Measurements from ENCODE around the gene CAB39.
"Not testable (repeated sequence)": the region's sequence is repeated elsewhere in the genome, so short reads cannot be mapped to it uniquely, and the experiment has no call there.

The CAB39 gene

DNA sequence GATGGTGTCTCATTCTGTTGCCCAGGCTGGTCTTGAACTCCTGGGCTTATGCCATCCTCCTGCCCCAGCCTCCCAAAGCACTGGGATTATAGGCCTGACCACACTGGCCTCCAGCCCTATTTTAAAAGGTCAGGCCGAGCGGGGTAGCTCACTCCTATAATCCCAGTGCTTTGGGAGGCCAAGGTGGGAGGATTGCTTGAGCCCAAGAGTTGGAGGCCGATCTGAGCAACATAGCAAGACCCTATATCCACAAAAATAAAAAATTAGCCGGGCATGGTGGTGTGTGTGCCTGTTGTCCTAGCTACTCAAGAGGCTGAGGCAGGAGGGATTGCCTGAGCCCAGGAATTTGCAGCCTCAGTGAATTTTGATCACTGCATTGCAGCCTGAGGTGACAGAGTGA lies 3.9 kb downstream of the CAB39 start:
- DNase-seq = no peak

DNA sequence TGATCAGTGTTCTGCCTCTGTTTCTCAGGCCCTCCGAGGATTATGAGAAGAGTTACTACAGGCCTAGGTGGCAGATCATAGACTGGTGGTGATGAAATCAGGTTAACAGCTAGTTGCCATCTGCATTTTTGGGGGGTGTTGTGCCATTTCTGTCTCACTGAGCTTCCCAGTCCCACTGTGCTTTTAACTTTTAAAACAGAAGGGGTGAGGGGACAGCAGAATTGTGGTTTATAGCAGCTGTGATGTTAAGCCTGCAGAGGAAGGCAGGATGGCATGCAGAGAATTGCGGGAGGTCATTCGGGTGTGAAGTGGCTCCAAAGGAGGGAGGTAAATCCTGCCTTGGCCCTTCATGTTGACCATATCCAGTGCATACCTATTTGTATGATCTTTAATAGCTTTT lies 5.0 kb downstream of the CAB39 start:
- DNase-seq = no peak

DNA sequence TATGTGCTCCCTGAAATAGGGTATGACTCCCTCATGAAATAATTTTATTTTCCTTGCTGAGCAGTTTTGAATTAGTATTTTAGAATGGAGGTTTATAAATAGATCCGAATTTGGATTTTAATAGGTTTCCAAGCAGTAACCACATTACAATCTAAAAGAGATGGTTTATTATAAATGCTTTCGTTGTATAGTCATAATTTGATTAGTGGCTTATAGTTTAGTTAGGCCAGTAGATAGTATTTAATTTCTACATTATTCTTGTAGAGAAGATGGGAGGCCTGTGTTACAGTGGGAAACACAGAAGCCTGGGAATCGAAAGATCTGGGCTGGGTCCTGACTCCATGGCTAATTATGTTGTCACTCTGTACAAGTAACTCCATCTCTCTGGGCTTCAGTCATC lies 6.7 kb downstream of the CAB39 start:
- DNase-seq = no peak

DNA sequence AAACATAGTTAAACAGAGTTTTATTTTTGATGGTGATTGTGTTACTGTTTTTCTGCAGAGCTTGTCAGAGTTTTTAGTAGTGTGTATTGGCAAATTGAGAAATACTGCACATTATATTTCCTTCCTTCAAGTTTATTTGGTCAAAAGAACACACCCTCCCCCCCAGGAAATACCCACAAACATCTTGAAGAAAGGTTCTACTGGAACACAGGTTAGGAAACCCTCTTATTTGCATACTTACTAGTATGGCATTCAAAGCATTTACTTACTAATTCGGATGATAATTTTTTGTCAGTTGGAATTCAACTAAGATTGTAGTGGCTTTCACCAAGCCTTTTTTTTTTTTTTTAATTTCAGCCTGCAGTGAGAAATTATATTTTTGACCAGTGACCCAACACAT lies 9.1 kb downstream of the CAB39 start:
- DNase-seq = no peak

DNA sequence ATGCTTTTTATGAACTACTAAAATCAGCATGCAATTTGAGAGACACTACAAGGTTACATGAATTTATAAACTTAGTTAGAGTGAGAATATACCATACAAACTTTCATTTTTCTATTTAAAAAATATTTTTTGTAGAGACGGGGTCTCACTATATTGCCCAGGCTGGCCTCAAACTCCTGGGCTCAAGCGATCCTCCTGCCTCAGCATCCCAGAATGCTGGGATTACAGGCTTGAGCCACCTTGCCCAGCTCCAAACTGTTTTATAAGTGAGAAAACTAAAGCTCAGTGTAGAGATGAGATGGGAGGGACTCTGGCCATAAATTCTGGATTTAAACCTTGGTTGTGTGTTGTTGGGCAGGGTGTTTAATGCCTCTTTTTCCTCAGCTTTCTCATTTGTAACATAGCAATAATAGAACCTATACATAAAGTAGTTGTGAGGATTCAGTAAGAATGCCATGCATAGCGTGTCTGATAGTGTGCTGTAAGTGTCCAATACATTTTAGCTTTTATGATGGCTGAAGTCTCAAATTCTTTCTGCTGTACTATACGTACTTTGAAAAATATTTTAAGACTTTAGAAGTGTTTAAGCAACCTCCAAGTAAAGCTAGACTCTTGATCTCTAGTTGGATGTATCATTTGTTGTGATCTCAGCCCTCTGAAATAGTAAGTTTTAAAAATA lies 9.7 kb downstream of the CAB39 start:
- DNase-seq = no peak

DNA sequence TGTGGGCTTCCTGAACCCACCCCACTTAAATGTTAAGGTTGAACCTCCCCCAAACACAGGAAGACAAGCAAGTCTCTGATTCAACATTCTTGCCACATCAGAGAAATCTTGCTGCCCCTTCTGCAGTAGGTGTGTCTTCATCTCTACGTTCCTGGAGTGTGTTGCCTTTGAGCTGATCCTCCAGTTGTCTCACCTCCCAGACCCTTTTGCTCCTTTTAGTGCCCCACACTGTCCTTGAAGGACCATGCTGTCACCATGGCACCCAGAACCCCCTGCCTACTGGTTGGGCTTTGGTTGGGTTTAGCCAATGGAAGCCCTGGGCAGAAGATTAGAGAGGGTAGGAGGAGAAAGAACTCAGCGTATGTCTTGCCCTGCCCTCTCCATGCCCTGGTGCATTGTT lies 10.7 kb downstream of the CAB39 start:
- DNase-seq = no peak

DNA sequence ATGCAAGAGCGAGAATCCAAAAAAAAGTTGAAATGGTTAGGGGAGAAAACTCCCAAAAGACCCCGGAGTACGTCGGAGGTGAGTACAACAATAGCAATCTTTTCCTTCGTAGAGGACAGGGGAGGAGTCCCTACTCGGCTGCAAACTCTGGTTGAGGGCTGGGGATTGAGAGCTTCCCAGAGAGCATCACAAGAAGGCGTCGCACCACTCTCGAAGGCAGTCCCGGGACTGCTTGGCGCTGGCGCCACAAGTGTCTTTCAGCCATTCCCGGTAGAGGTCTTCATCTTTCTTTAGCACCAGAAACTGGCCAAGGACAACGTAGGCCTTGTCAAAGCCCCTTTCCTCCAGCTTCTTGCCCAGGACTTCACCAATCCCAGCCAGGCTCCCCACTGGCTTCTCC lies 12.3 kb downstream of the CAB39 start:
- not testable (repeated sequence) for DNase-seq

DNA sequence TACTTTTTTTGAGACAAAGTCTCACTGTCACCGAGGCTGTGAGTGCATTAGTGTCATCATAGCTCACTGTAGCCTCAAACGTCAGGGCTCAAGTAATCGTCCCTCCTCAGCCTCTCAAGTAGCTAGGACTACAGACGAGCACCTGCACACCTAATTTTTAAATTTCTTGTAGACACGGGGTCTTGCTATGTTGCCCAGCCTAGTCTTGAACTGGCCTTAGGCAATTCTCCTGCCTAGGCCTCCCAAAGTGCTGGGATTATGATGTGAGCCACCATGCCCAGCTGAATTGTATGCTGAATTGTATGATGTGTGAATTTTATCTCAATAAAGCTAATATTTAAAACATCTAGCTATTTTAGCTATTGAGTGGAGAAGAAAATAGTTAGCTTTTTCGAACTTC lies 18.9 kb downstream of the CAB39 start:
- DNase-seq = no peak

DNA sequence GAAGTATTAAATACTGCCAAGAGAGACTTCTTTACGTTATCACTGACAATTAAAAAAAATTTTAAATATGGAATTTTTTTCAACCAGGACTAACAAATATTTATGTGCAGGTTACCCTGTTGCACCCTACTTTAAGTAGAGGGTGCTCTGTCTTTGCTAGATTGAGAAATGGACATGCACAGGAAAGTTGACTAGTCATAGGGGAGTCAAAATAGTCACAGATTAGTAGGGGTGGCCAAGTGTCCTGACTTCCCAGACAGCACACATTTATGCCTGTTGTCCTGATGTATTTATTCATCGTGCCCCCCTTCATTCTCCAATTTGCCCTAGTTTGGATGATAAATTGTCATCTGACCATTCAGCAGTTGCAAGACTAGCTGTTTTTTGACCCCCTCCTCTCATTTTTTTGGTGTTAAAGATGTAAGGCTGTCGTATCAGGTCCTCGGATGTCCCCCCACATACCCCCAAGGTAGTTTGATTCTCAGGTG lies 20.3 kb downstream of the CAB39 start:
- DNase-seq = no peak

DNA sequence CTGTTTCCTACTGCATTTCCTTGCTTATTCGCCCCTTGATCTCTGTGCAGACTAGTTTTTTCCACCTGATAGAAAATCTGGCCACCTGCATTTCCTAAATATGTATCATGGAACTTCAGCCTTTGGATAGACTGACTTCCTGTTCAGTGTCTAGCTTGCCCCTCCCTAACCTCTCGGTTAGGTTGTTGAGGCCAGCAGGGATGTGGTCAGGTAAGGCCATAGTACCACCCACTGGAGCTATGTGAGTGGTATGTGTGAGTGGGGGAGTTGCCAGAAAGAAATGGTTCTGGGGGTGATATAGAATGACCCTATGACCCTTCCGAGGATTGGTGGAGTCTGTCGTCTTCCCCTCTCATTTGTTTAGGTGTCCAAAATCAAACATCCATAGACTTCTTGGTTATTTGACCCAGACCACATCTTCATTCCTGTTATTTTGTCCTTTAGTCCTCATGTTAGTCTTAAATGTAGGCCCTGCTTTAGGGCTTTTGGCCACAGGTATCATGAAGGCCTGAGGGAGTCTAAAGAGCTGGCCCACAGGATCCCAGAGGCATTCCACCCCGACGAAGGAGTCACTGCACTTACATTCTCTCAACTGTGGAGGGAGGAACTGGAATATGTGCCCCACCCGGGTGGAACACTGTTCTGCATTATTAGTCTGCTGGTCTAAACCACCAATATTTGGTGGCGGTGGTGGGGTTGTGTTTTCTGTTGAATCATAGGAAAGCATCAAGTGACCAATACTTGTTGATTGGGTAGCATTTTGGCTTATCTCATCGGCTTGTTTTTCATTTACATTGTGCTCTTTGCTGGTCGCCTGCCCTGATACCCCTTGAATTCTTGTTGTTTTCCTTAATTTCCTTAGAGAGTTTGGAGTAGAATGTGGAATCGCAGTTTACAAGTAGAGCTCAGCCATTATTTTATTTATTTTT lies 21.9 kb downstream of the CAB39 start:
- DNase-seq = no peak

DNA sequence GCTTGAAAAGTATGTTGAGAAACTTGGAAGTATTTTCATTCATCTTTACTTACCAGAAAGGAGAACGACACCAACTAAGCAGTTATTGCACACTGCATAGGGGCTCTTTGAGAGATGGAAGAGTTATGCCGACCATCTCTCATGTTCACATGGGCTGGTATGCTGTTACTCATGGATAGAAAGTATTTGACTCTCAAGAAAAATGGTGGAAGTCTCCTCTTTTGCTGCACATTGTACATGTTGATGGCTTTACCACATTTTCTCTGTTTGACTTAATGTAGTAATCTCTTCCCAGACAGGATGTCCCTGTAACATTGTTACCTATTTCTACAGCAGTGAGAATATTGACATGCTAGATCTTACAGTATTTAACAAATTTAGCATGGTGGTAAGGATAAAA lies 23.2 kb downstream of the CAB39 start:
- no peak for DNase-seq

DNA sequence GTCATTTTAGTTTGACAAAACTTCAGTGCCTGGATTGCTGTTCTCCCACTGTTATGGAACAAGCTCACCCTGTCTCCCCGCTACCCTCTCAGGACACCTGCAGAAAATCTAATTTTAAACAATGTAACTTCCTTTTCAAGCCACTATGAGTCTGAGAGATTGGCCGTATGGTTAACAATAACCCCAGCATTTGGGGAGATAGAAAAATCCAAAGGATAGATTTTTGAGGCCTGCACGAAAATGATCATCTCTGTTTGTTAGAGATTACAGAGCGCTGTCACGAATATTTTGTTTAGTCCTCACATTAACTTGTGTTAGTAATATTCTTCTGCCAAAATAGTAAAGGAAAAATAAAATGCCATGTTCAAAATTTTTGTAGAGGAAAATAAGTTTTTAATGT lies 24.7 kb downstream of the CAB39 start:
- DNase-seq = no peak

DNA sequence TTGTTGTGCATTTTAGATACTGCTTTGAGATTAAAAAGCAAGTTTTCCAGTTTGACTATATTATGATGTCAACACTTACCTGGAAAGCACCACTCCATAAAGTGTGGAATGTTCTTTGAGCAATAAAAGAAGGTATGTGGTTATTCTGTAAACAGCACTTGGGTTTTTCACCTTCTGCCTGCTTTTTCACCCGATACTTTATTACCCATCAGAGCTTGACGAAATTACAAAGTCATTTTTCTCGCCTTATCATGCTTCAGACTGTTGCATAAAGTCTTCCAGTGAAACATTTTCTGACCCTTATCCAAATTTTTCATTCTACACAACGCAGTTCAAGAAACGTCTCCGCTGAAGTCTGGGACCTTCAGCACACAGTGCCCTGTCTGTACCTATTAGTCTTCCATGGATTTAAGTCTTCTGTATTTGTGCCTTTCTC lies 25.2 kb downstream of the CAB39 start:
- DNase-seq = no peak

DNA sequence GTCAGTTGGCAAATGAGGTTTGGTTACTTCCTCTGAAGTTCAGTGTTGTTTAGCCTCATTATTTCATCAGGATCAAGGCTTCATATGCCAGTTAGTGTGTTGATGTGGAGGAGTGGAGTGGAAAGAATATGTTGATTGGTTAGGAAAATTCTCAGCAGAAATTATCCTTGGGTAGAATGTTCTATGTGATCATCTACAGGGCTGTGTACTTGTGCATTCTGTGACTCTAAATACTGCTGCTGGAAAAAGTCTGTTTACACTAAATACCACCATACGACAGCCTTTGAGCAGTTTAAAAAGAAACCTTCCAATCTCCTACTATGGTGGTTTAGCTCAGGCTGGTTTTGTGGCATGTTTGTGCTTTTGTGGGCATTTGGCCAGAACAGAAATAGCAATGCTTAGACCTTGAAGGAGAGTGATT lies 25.8 kb downstream of the CAB39 start:
- no peak for DNase-seq

DNA sequence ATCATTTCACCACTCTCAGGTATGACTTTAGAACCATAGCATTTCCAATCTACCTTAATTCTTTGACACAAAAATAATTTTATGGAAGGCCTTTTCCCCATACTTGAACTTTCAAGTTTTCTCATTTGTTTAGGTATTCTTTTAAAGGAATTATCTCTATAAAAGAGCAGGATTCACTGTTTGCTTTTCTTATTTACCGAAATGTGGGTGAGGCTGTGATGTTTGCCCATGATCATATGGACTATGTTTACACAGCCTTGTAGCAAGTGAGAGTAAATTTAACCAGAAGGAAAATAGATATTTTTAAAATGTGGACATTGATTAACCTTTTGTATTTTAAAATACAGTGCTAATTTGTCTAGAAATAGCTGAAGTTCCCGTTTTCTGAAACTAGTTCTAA lies 26.3 kb downstream of the CAB39 start:
- no peak for DNase-seq

DNA sequence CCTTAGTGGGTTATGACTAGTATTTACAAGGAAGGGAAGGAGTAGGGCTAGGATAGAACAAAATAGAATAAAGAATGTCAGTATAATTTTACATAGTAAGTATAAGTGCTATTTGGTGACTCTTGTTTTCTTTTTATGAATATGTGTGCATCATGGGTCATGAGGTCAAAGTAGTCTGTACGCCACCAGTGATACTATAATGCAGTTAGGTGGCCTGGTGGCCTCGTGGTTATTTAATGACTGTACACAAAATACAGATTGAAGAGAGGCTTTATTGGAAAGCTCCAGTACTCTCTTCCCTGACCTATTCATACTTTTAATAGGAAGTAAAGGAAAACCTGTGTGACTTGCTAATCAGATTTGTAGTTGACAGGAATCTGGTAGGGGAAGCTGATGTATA lies 27.3 kb downstream of the CAB39 start:
- DNase-seq = no peak

DNA sequence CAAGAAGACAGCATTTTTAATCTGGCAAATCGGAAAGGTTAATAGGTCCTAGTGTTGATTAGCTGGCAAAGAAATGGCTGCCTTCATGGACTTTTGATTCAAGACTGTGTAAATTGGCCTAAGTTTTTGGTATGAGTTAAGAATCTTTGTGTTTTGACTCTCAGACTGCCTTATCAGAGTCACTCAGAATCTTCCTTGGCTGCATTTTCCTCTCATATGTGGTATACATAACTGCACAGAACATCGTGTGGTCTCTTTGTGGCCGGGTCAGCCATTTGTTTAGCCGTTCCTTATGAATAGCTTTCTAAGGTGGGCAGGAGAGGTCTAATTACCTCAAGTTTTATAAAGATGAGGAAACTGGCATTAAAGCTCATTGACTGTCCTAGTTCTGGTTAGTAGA lies 30.1 kb downstream of the CAB39 start:
- no peak for DNase-seq

DNA sequence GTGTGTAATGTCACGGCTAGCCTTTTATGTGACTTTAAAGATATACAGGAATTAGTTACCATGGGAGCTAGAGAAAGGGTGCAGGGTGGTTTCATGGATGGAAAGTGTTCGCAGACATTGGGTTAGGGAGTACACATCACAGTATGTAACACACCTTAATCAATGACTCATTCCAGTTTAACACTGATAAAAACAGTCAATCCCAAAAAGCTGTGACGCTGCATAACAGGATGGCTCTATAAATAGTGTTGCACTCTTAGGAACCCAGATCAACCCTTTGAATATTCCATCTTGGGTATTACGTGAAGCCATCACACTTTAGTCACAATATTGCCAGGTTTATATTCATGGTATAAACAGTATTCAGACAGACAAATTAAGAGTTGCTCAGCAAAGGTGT lies 33.6 kb downstream of the CAB39 start:
- no peak for DNase-seq

DNA sequence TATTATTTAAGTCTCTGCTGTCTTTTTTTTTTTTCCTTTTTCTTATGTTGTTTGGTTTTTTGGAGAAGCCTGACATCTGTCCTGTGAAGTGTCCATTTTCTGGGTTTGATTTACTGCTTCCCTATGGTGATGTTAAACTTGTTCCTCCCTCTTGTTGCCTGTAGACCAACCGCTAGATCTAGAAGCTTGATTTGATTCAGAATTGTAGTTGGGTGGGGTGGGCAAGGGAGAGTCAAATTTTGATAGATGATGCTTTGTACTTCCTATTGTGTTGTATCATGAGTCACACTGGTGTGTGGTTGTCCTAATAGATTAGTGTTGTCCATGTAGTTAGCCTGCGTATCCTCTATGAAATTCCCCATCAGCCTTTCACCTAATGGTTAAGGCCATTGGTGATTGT lies 35.4 kb downstream of the CAB39 start:
- DNase-seq = no peak

DNA sequence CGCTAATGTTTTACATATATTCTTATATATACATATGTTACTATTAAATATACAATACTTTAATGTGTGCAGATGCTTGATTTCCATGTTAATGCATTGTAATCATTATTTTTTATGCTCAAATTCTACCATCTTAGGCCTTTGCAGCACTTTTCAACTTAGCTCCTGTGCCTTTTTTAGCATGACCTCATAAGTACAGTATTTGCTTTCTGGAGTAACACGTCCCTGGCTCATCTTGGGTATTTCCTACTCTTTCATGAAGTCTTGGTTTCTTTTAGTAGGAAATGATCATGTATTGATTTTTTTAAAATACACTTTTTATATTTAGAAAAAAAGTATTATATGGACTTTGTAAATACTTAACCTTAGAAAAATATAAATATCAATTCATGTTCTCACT lies 36.5 kb downstream of the CAB39 start:
- no peak for DNase-seq

DNA sequence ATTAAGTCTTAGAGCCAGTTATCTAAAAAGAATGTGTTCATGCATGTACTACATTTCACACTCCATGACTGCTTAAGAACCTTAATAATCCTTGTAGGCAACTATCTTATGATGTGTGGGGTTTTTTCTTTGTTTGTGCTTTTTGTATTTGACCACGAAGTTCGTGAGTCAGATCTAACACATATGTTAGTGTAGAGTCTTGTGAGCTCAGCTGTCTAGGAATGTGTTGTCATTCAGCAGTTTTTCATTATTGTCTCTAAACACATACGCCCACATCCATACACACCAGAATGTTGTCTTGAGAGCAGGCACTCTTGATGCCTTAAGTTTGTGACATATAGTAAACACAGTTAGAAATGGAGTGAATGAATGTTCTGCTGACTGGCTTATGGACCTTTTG lies 38.4 kb downstream of the CAB39 start:
- DNase-seq = no peak

DNA sequence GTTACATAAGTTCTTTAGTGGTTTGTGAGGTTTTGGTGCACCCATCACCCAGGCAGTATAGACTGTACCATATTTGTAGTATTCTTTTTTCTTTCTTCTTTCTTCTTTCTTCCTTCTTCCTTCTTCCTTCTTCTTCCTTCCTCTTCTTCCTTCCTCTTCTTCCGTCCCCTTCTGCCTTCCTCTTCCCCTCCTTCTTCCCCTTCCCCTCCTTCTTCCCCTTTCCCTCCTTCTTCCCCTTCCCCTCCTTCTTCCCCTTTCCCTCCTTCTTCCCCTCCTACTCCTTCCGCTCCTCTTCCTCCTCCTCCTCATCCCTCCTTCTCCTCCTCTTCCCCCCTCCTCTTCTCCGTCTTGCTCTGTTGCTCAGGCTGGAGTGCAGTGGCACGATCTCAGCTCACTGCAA lies 41.6 kb downstream of the CAB39 start:
- no peak for DNase-seq

DNA sequence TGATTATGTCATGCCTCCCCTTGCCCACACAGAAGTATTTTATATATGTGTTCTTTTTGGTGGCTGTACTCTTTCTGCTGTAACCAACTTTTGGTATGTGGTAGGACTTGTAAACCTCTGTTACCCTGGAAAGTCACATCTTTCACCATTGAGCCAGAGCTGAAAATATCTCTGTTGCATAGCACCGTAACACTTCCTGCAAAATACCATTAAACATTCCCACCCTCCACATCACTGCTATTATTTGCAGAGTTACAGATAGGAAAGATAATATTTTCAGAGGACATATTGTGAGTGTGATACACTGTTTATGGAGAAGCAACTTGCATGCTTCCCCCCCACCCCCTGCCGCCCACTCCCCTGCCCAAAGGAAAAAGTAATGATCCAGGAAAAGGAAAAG lies 44.8 kb downstream of the CAB39 start:
- DNase-seq = no peak

All from NCI-H1092 (cell line).